H1 (cell line): Measurements from ENCODE around the gene SDF2L1. TPM values are rescaled to one million over a fixed set of nuclear protein-coding genes. Genes with fewer than 3 reads are reported as not detected.
A peak's percentile ranks its signal among the peaks of the same experiment; 100 is the strongest.

Source experiments
- CTCF ChIA-PET: fragments of 300-600 bp; sonication (Branson Sonifier 250); formaldehyde crosslinking; loops from one replicate; lab custom pipeline; 2021; ENCODE audit not compliant: partially characterized antibody; lab: Charles Lee
- POLR2A ChIA-PET: fragments of 300-600 bp; sonication (Branson Sonifier 250); formaldehyde crosslinking; loops from one replicate; lab custom pipeline; 2021; ENCODE audit warnings: inconsistent platforms; ENCODE audit not compliant: partially characterized antibody; lab: Charles Lee
- DNase-seq, 2 experiments: peaks; one replicate each; pipeline versions ENCODE4 v3.0.0 to v3.0.0-alpha.2; 2010 to 2022; ENCODE audit warnings: low spot score in 2 of 2, low read depth in 1 of 2, mixed read lengths in 1 of 2
- FAIRE-seq: peaks from 2 replicates; lab custom pipeline; 2011; peaks lifted over from hg19 to GRCh38; lab: Jason Lieb, UNC
- H2AFZ ChIP-seq: 2 replicates; pipeline ENCODE4 v1.8.1; 2012; ENCODE audit warnings: low read length, inconsistent platforms
- H2AK5ac ChIP-seq: 2 replicates; pipeline ENCODE4 v1.6.1; 2013; ENCODE audit warnings: low read depth, low read length
- H2BK120ac ChIP-seq: replicated peaks from 2 replicates; pipeline ENCODE3; 2013; ENCODE audit warnings: low read depth, low read length, inconsistent platforms
- H2BK12ac ChIP-seq: 2 replicates; pipeline ENCODE4 v1.6.1; 2013; ENCODE audit warnings: low read depth, low read length
- H2BK15ac ChIP-seq: 2 replicates; pipeline ENCODE4 v1.6.1; 2013; ENCODE audit warnings: low read length
- H2BK20ac ChIP-seq: 2 replicates; pipeline ENCODE4 v1.6.1; 2013; ENCODE audit warnings: low read length
- H2BK5ac ChIP-seq: 2 replicates; pipeline ENCODE4 v1.6.1; 2013; ENCODE audit warnings: low read depth, low read length
- H3K14ac ChIP-seq: 2 replicates; pipeline ENCODE4 v1.6.1; 2013; ENCODE audit warnings: inconsistent platforms; ENCODE audit not compliant: insufficient read length
- H3K18ac ChIP-seq: 2 replicates; pipeline ENCODE4 v1.6.1; 2013; ENCODE audit warnings: low read length; ENCODE audit errors: extremely low read depth
- H3K23ac ChIP-seq: 2 replicates; pipeline ENCODE4 v1.6.1; 2013; ENCODE audit warnings: inconsistent platforms; ENCODE audit not compliant: insufficient read length
- H3K23me2 ChIP-seq: 2 replicates; pipeline ENCODE4 v1.6.1; 2013; ENCODE audit warnings: low read depth, low read length
- H3K27ac ChIP-seq: 2 replicates; pipeline ENCODE4 v1.6.1; 2011; ENCODE audit warnings: low read depth, low read length, inconsistent platforms
- H3K27me3 ChIP-seq, 4 experiments: replicated peaks in 1 of 4; 1 replicate in 1 of 4; 2 replicates in 3 of 4; pipeline versions ENCODE4 v1.6.1 to v1.8.1; 2011 to 2013; ENCODE audit warnings: low read length in 3 of 4, mild to moderate bottlenecking in 3 of 4, inconsistent platforms in 2 of 4, mixed read lengths in 2 of 4, moderate library complexity in 1 of 4; ENCODE audit not compliant: control insufficient read depth in 3 of 4, insufficient read depth in 3 of 4; ENCODE audit errors: extremely low read depth in 1 of 4
- H3K36me3 ChIP-seq, 4 experiments: 2 replicates each; pipeline versions ENCODE4 v1.6.1 to v1.8.1; 2011 to 2013; ENCODE audit warnings: mild to moderate bottlenecking in 4 of 4, low read length in 3 of 4, moderate library complexity in 2 of 4, control low read depth in 1 of 4, inconsistent platforms in 1 of 4; ENCODE audit not compliant: insufficient read depth in 4 of 4, control insufficient read depth in 2 of 4
- H3K4ac ChIP-seq: replicated peaks from 2 replicates; pipeline ENCODE3; 2013; ENCODE audit warnings: low read length, low read depth, mixed read lengths, inconsistent platforms; ENCODE audit not compliant: insufficient read length
- H3K4me1 ChIP-seq, 4 experiments: replicated peaks in 1 of 4; 1 replicate in 1 of 4; 2 replicates in 3 of 4; pipeline versions ENCODE4 v1.6.1 to v1.8.1; 2011 to 2013; ENCODE audit warnings: low read length in 3 of 4, inconsistent platforms in 2 of 4, mixed read lengths in 1 of 4; ENCODE audit not compliant: insufficient read depth in 4 of 4, control insufficient read depth in 3 of 4
- H3K4me2 ChIP-seq, 2 experiments: 2 replicates each; pipeline versions ENCODE4 v1.6.1 to v1.8.1; 2011 to 2013; ENCODE audit warnings: low read depth in 2 of 2, low read length in 2 of 2, control low read depth in 1 of 2, inconsistent platforms in 1 of 2, mild to moderate bottlenecking in 1 of 2; ENCODE audit not compliant: insufficient read depth in 1 of 2
- H3K4me3 ChIP-seq, 4 experiments: fragments of 200-600, 300-600 bp in 1 of 4; sonication (generic), shearing (Covaris generic), sonication (Bioruptor Twin) in 1 of 4; 2 replicates each; pipeline versions ENCODE4 v1.5.1 to v1.8.1; 2011 to 2016; ENCODE audit warnings: low read length in 4 of 4, low read depth in 3 of 4, control low read depth in 2 of 4, inconsistent platforms in 2 of 4, mild to moderate bottlenecking in 2 of 4, mixed read lengths in 1 of 4, moderate library complexity in 1 of 4; ENCODE audit not compliant: insufficient read depth in 2 of 4; ENCODE audit errors: extremely low read depth in 1 of 4
- H3K56ac ChIP-seq: replicated peaks from 2 replicates; pipeline ENCODE3; 2013; ENCODE audit warnings: low read depth, mild to moderate bottlenecking, mixed read lengths, low read length, inconsistent platforms; ENCODE audit not compliant: insufficient read length
- H3K79me1 ChIP-seq: 2 replicates; pipeline ENCODE4 v1.6.1; 2013; ENCODE audit warnings: low read depth, low read length, control low read depth
- H3K79me2 ChIP-seq, 2 experiments: 2 replicates each; pipeline versions ENCODE4 v1.6.1 to v1.8.1; 2012 to 2013; ENCODE audit warnings: low read length in 2 of 2, mild to moderate bottlenecking in 2 of 2, inconsistent platforms in 1 of 2; ENCODE audit not compliant: insufficient read depth in 2 of 2, control insufficient read depth in 1 of 2
- H3K9ac ChIP-seq, 4 experiments: replicated peaks in 1 of 4; 1 replicate in 1 of 4; 2 replicates in 3 of 4; pipeline versions ENCODE4 v1.6.1 to v1.8.1; 2011 to 2013; ENCODE audit warnings: low read depth in 3 of 4, low read length in 3 of 4, control low read depth in 2 of 4, mild to moderate bottlenecking in 2 of 4, moderate library complexity in 2 of 4, inconsistent platforms in 1 of 4; ENCODE audit errors: extremely low read depth in 1 of 4
- H3K9me3 ChIP-seq, 2 experiments: 2 replicates each; pipeline versions ENCODE4 v1.6.1 to v1.8.1; 2012 to 2013; ENCODE audit warnings: mild to moderate bottlenecking in 2 of 2, moderate library complexity in 2 of 2, control low read depth in 1 of 2, inconsistent platforms in 1 of 2, low read depth in 1 of 2, low read length in 1 of 2, mixed read lengths in 1 of 2; ENCODE audit not compliant: insufficient read depth in 2 of 2
- H4K20me1 ChIP-seq, 2 experiments: replicated peaks in 1 of 2; 2 replicates each; pipeline versions ENCODE3 to v1.8.1; 2011 to 2013; ENCODE audit warnings: inconsistent platforms in 2 of 2, low read length in 2 of 2, mild to moderate bottlenecking in 1 of 2; ENCODE audit not compliant: insufficient read depth in 2 of 2, control insufficient read depth in 1 of 2
- H4K5ac ChIP-seq: 2 replicates; pipeline ENCODE4 v1.6.1; 2013; ENCODE audit warnings: low read length, low read depth, mixed read lengths, inconsistent platforms; ENCODE audit not compliant: insufficient read length
- H4K8ac ChIP-seq: 2 replicates; pipeline ENCODE4 v1.8.0; 2013; ENCODE audit warnings: mild to moderate bottlenecking, moderate library complexity, low read length, inconsistent platforms; ENCODE audit not compliant: insufficient read depth; ENCODE audit errors: extremely low read depth
- H4K91ac ChIP-seq: replicated peaks from 2 replicates; pipeline ENCODE3; 2013; ENCODE audit warnings: low read length, mixed read lengths, inconsistent platforms; ENCODE audit not compliant: insufficient read length
- EGR1 ChIP-seq: IDR thresholded peaks from 2 replicates; pipeline ENCODE4 v1.6.1; 2011; ENCODE audit warnings: low read depth, low read length, borderline replicate concordance
- POLR2AphosphoS5 ChIP-seq: IDR thresholded peaks from 2 replicates; pipeline ENCODE4 v1.6.1; 2011; ENCODE audit warnings: low read depth, low read length
- RAD21 ChIP-seq, 2 experiments: IDR thresholded peaks in 1 of 2; conservative IDR thresholded peaks in 1 of 2; 2 replicates each; pipeline ENCODE4 v1.6.1; 2011; ENCODE audit warnings: low read depth in 2 of 2, low read length in 2 of 2, improper control_type of control experiment in 1 of 2, inconsistent platforms in 1 of 2, mild to moderate bottlenecking in 1 of 2, moderate library complexity in 1 of 2
- SP1 ChIP-seq: IDR thresholded peaks from 2 replicates; pipeline ENCODE4 v1.6.1; 2011; ENCODE audit warnings: low read depth, low read length
- ZNF274 ChIP-seq: IDR thresholded peaks from 2 replicates; pipeline ENCODE4 v1.7.0; 2012; ENCODE audit warnings: low read length, borderline replicate concordance; ENCODE audit errors: extremely low read depth
- WGBS, 2 experiments: shearing (Covaris generic) in 1 of 2; methylation state at CpG; one replicate each; pipeline versions ENCODE4 v1.1.6 to v1.1.7; 2013 to 2015; ENCODE audit warnings: low lambda C conversion rate in 2 of 2, mixed read lengths in 2 of 2, inconsistent platforms in 1 of 2, low coverage in 1 of 2, missing lambda C conversion rate in 1 of 2; ENCODE audit not compliant: insufficient replicate concordance in 2 of 2, insufficient coverage in 1 of 2, insufficient read length in 1 of 2; ENCODE audit errors: extremely low coverage in 1 of 2, missing lambda C conversion rate in 1 of 2; 5-methylcytosine and 5-hydroxymethylcytosine counted together
- polyA plus RNA-seq, 7 experiments: library from polyadenylated mRNA; depleted of rRNA in 3 of 7; stranded (reverse) in 5 of 7; unstranded in 2 of 7; fragments of >200 nt in 5 of 7; fragments of 200-250 nt in 2 of 7; gene quantifications; 1 replicate in 5 of 7; 2 replicates in 1 of 7; 4 replicates in 1 of 7; pipeline versions ENCODE4 v1.2.1 to v1.2.3, GENCODE V29; 2011 to 2013; ENCODE audit warnings: missing spikeins in 2 of 7, mixed read lengths in 2 of 7
- total RNA-seq: library from RNA; stranded (reverse); fragmentation: NEBNext Ultra II Directional; extraction: Animal tissue kit (Norgen Biotek cat#: 25700); gene quantifications from 2 replicates; pipeline ENCODE4 v1.2.1, GENCODE V29; 2021
- TF ChIP-seq, protein P1 (sequence below): IDR thresholded peaks from 2 replicates; pipeline ENCODE4 v1.6.1; 2012; ENCODE audit warnings: inconsistent platforms

SDF2L1 gene
- total and polyA plus RNA-seq, 2 of the 8 experiments (the other 6 are each of a cell fraction or from before 2014, with no cell fraction given): 51.1 to 59.6 TPM

DNA sequence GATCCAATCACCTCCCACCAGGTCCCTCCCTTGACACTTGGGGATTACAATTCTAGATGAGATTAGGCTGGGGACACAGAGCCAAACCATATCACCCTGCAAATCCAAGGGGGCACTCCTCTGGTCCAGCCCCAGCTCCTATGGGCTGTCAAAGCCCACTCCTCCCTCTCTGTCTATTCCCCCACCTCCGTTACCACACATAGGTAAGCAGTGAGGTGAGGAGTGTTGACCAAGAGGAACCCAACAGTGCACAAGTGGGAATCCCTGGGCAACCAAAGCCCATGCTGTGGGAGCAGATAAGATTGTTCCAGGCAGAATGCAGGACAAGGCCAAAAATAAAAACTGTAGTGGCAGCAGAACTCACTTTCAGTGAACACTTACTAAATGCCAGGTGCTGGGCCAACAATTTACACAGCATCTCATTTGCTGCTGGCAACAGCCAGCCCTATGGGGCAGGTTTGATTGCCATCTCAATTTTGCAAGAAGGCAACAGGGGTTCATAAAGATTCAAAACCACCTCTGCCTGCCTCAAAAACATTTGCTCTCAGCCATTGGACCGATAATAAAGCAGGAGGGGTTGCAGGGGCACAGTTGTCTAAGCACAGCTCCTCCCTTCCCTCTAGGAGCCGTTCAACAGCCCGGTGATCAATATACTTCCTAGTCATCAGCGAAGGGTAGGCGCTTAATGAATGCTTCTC lies 8.9 kb downstream of the SDF2L1 start:
- Histone ChIP-seq H3K23me2 (peaks cover 5% of the 10 kb centered on the region; the same call in 1 of the 2 replicates), H3K4ac (peak overlapping the region; percentile 55), H3K4me1 (peaks cover 3 to 14% (median 7%) of the 10 kb centered on the region in 4 experiments; a peak in 6 of 7 replicates), H2BK5ac (peak overlapping the region; percentile 46; the same call in 1 of the 2 replicates), H3K4me2 (peak overlapping the region; percentile 68 to 97), H3K18ac (peak overlapping the region; percentile 87), H4K91ac (peak overlapping the region; percentile 84), H3K27me3 (no peaks in the 10 kb centered on the region), H4K20me1 (peaks cover 7 to 13% of the 10 kb centered on the region in 2 experiments), H4K5ac (no peak overlapping the region), H3K9ac (peak overlapping the region in 3 of 4 experiments; percentile 4 to 78 (median 48); a peak in 4 of 7 replicates), H2BK15ac (peak overlapping the region; percentile 88), H2BK12ac (peak overlapping the region; percentile 31; the same call in 1 of the 2 replicates), H3K9me3 (no peaks in the 10 kb centered on the region), H2AK5ac (peak overlapping the region; percentile 19; the same call in 1 of the 2 replicates), H3K79me2 (peaks cover 0 to 4% of the 10 kb centered on the region in 2 experiments; a peak in 1 of 4 replicates), H3K14ac (no peak overlapping the region), H2AFZ (0 out of 2 replicates have a peak overlapping the region, but pooled peaks have one; percentile 6), H3K27ac (peak overlapping the region; percentile 52; the same call in 1 of the 2 replicates), H3K36me3 (peaks cover 10 to 15% (median 14%) of the 10 kb centered on the region in 4 experiments; a peak in 6 of 8 replicates), H2BK20ac (peak overlapping the region; percentile 55; the same call in 1 of the 2 replicates), H3K23ac (no peak overlapping the region), H3K79me1 (peaks cover 7% of the 10 kb centered on the region; the same call in 1 of the 2 replicates), H3K56ac (peak overlapping the region; percentile 94), H4K8ac (no peak overlapping the region), H2BK120ac (no peak overlapping the region), H3K4me3 (peak overlapping the region; percentile 78 to 98 (median 81))
- CTCF ChIA-PET: interaction anchor here (0.7 to 22.2 kb wide), 3 partner anchors 9 to 89 kb away, joined by 4 to 499 read pairs (median 22); partner anchors contain the start of genes CCDC116, SDF2L1 and YDJC
- FAIRE-seq (no peak), DNase-seq (no peak)
- no peak for TF ChIP-seq RAD21 (IDR thresholded peaks at IDR 0.05 in 1 of 2, conservative IDR thresholded peaks at IDR 0.05 in 1 of 2; ENCODE audit: low read depth in 2 of 2, low read length in 2 of 2)
- TF ChIP-seq, protein P1, sequence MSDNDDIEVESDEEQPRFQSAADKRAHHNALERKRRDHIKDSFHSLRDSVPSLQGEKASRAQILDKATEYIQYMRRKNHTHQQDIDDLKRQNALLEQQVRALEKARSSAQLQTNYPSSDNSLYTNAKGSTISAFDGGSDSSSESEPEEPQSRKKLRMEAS: no peak
- no peak for TF ChIP-seq SP1
- TF ChIP-seq EGR1: no peak
- TF ChIP-seq ZNF274: no peak
- TF ChIP-seq POLR2AphosphoS5: no peak
- POLR2A ChIA-PET: interaction anchor here (0.7 to 5.9 kb wide), 7 partner anchors 9 to 78 kb away, joined by 3 to 42 read pairs (median 3); partner anchors contain the start of genes PPIL2 and SDF2L1
- 15% methylated on average over 6 of the region's 6 CpGs; no CpG with 5 or more reads in 1 of the 2 experiments for WGBS, 2 experiments
